ENCODE results near the gene KLHL41.

Gene KLHL41

GRCh38 chr2:169504651-169505050 is 4.9 kb upstream of the KLHL41 start:
- DNase-seq (ENCODE audit: insufficient read length, low spot score) = no peak
- no peak for FAIRE-seq
- no peak for TF ChIP-seq CTCF (IDR thresholded peaks at IDR 0.05; ENCODE audit: insufficient read depth, missing control alignments)

- DNase-seq (ENCODE audit: insufficient read length, low spot score) (no peak), FAIRE-seq (peak; percentile 55)
- TF ChIP-seq CTCF (IDR thresholded peaks at IDR 0.05; ENCODE audit: insufficient read depth, missing control alignments) = no peak
Measured at GRCh38 chr2:169507698-169508097, 1.8 kb upstream of the KLHL41 start.

GRCh38 chr2:169509955-169510354 is 453 bp downstream of the KLHL41 start:
- no peak for DNase-seq (ENCODE audit: insufficient read length, low spot score)
- no peak for FAIRE-seq
- no peak for TF ChIP-seq CTCF (IDR thresholded peaks at IDR 0.05; ENCODE audit: insufficient read depth, missing control alignments)

- FAIRE-seq (no peak), DNase-seq (ENCODE audit: insufficient read length, low spot score) (no peak)
- no peak for TF ChIP-seq CTCF (IDR thresholded peaks at IDR 0.05; ENCODE audit: insufficient read depth, missing control alignments)
Measured at GRCh38 chr2:169510496-169510895, 994 bp downstream of the KLHL41 start.

GRCh38 chr2:169511818-169512217 is 2.3 kb downstream of the KLHL41 start:
- no peak for FAIRE-seq
- TF ChIP-seq CTCF (IDR thresholded peaks at IDR 0.05; ENCODE audit: insufficient read depth, missing control alignments) = no peak
- DNase-seq (ENCODE audit: insufficient read length, low spot score) = no peak

GRCh38 chr2:169512525-169512924 is 3.0 kb downstream of the KLHL41 start:
- TF ChIP-seq CTCF (IDR thresholded peaks at IDR 0.05; ENCODE audit: insufficient read depth, missing control alignments) = no peak
- DNase-seq (ENCODE audit: insufficient read length, low spot score) = no peak
- FAIRE-seq = no peak

GRCh38 chr2:169513094-169513493 is 3.6 kb downstream of the KLHL41 start:
- TF ChIP-seq CTCF (IDR thresholded peaks at IDR 0.05; ENCODE audit: insufficient read depth, missing control alignments) = no peak
- DNase-seq (ENCODE audit: insufficient read length, low spot score) (no peak), FAIRE-seq (no peak)
